ENCODE data around the gene FNTB.

The FNTB gene

DNA sequence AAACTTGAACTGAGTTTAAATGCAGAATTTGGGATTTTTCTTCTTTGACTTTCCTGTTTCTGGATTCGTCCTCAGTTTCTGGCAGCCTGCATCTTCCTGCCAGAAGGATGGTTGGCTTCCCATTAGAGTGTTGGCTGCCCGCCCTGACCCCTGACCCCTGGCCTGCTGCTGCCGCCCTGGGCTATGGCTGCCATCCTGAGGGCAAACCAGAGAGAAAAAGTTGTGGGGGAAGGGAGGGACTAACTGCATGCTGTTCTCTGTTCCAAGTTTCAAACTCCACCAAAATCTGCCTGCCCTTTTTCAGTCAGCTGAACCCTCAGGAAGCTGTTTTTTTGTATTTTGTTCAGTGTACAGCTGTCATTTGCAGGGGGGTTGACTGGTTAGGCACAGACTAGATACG, 48.4 kb downstream of the FNTB start:
- Histone ChIP-seq H4K20me1 (ENCODE audit: control insufficient read depth, insufficient read depth, low read depth, low read length) (no peaks in the 10 kb centered on the region), H3K79me2 (ENCODE audit: control insufficient read depth, low read length) (no peaks in the 10 kb centered on the region), H3K9me2 (replicated peaks; ENCODE audit: control insufficient read depth, low read length) (no peaks in the 10 kb centered on the region), H3K4me1 (ENCODE audit: control insufficient read depth, low read length) (no peaks in the 10 kb centered on the region), H3K9me3 (ENCODE audit: control insufficient read depth, insufficient read depth, low read length) (no peaks in the 10 kb centered on the region), H3K4me2 (ENCODE audit: low read length) (no peak overlapping the region), H3K4me3 (ENCODE audit: low read length) (no peak overlapping the region), H3F3A (ENCODE audit: control insufficient read depth, insufficient read depth) (0 out of 2 replicates have a peak, but pooled peaks cover 2% of the 10 kb centered on the region), H3K27me3 (ENCODE audit: control insufficient read depth, low read length) (no peaks in the 10 kb centered on the region), H3K27ac (ENCODE audit: low read depth, low read length) (no peak overlapping the region), H3K36me3 (ENCODE audit: control insufficient read depth, low read length) (peaks cover 6% of the 10 kb centered on the region)
- no peak for TF ChIP-seq EZH2phosphoT487 (IDR thresholded peaks at IDR 0.05; ENCODE audit: borderline replicate concordance, low read length)
- TF ChIP-seq, protein P1, sequence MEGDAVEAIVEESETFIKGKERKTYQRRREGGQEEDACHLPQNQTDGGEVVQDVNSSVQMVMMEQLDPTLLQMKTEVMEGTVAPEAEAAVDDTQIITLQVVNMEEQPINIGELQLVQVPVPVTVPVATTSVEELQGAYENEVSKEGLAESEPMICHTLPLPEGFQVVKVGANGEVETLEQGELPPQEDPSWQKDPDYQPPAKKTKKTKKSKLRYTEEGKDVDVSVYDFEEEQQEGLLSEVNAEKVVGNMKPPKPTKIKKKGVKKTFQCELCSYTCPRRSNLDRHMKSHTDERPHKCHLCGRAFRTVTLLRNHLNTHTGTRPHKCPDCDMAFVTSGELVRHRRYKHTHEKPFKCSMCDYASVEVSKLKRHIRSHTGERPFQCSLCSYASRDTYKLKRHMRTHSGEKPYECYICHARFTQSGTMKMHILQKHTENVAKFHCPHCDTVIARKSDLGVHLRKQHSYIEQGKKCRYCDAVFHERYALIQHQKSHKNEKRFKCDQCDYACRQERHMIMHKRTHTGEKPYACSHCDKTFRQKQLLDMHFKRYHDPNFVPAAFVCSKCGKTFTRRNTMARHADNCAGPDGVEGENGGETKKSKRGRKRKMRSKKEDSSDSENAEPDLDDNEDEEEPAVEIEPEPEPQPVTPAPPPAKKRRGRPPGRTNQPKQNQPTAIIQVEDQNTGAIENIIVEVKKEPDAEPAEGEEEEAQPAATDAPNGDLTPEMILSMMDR (IDR thresholded peaks at IDR 0.05; ENCODE audit: low read depth, low read length, poor library complexity, severe bottlenecking) = no peak

DNA sequence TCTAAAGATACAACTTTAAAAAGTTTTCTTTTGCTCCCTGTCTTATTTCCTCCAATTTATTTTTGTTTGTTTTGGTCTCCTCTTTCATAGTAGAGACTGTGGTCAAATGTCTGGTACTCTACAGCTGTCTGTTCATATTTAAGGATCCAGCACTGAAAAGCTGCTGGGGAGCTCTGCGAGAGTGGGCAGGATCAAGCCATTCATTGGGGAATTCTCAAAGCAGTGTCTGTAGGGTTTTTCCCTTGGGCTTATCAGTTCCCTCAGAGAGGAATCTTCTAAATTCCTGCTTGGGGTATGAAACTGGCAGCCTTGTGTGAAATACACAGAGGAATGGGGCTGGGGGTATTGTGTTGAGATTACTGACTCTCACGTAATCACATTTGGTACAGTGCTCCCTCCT, 52.3 kb downstream of the FNTB start:
- H3F3A ChIP-seq (ENCODE audit: control insufficient read depth, insufficient read depth) = 0 out of 2 replicates have a peak, but pooled peaks cover under 1% of the 10 kb centered on the region
- H4K20me1 ChIP-seq (ENCODE audit: control insufficient read depth, insufficient read depth, low read depth, low read length) = no peaks in the 10 kb centered on the region
- no peaks in the 10 kb centered on the region for H3K79me2 ChIP-seq (ENCODE audit: control insufficient read depth, low read length)
- H3K27me3 ChIP-seq (ENCODE audit: control insufficient read depth, low read length) = no peaks in the 10 kb centered on the region
- no peaks in the 10 kb centered on the region for H3K9me3 ChIP-seq (ENCODE audit: control insufficient read depth, insufficient read depth, low read length)
- no peak overlapping the region for H3K27ac ChIP-seq (ENCODE audit: low read depth, low read length)
- H3K9me2 ChIP-seq (replicated peaks; ENCODE audit: control insufficient read depth, low read length) = no peaks in the 10 kb centered on the region
- no peaks in the 10 kb centered on the region for H3K4me1 ChIP-seq (ENCODE audit: control insufficient read depth, low read length)
- no peak overlapping the region for H3K4me3 ChIP-seq (ENCODE audit: low read length)
- peaks cover 13% of the 10 kb centered on the region for H3K36me3 ChIP-seq (ENCODE audit: control insufficient read depth, low read length)
- TF ChIP-seq EZH2phosphoT487 (IDR thresholded peaks at IDR 0.05; ENCODE audit: borderline replicate concordance, low read length) = no peak
- TF ChIP-seq, protein P1 (IDR thresholded peaks at IDR 0.05; ENCODE audit: low read depth, low read length, poor library complexity, severe bottlenecking) = no peak
- no peak overlapping the region for H3K4me2 ChIP-seq (ENCODE audit: low read length)

DNA sequence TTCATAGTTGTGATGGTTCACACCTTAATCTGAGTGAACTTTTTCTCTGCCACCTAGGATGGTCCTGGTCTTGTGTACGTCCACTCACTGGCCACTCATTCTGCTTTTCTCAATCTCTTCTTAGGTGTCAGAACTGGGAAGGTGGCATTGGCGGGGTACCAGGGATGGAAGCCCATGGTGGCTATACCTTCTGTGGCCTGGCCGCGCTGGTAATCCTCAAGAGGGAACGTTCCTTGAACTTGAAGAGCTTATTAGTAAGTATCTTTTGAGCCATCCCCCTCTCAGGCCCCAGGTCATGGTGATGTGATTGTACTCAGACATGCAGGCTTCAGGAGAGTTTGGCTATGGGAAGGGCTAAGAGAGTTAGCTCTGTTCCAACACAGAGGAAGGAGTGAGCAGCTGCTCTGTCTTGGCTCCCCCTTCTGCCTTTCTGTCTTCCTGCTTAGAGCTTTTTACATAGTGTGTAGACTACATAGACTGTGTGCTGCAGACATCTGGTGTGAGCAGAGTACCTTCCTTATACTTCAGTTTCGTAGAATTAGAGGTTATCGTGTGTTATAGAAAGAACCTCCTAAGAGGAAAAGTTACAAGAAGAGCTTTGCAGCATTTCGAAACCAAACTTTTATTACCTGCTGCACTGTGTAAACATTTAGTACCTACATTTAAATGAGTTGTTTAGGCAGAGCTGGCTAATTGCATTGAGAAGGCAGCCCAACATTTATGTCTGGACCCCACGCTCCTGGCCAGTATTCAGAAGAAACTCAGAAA, 54.2 kb downstream of the FNTB start:
- H3K9me3 ChIP-seq (ENCODE audit: control insufficient read depth, insufficient read depth, low read length) = no peaks in the 10 kb centered on the region
- TF ChIP-seq EZH2phosphoT487 (IDR thresholded peaks at IDR 0.05; ENCODE audit: borderline replicate concordance, low read length) = no peak
- TF ChIP-seq, protein P1 (IDR thresholded peaks at IDR 0.05; ENCODE audit: low read depth, low read length, poor library complexity, severe bottlenecking) = no peak
- H3K9me2 ChIP-seq (replicated peaks; ENCODE audit: control insufficient read depth, low read length) = no peaks in the 10 kb centered on the region
- no peak overlapping the region for H3K4me2 ChIP-seq (ENCODE audit: low read length)
- no peaks in the 10 kb centered on the region for H3K27me3 ChIP-seq (ENCODE audit: control insufficient read depth, low read length)
- no peak overlapping the region for H3K4me3 ChIP-seq (ENCODE audit: low read length)
- H3K79me2 ChIP-seq (ENCODE audit: control insufficient read depth, low read length) = no peaks in the 10 kb centered on the region
- H3K4me1 ChIP-seq (ENCODE audit: control insufficient read depth, low read length) = no peaks in the 10 kb centered on the region
- peaks cover 15% of the 10 kb centered on the region for H3K36me3 ChIP-seq (ENCODE audit: control insufficient read depth, low read length)
- H3F3A ChIP-seq (ENCODE audit: control insufficient read depth, insufficient read depth) = no peaks in the 10 kb centered on the region
- H3K27ac ChIP-seq (ENCODE audit: low read depth, low read length) = no peak overlapping the region
- no peaks in the 10 kb centered on the region for H4K20me1 ChIP-seq (ENCODE audit: control insufficient read depth, insufficient read depth, low read depth, low read length)
